ENCODE measurements around the gene GPR89B.
"Not testable (repeated sequence)": the region's sequence is repeated elsewhere in the genome, so short reads cannot be mapped to it uniquely, and the experiment has no call there.

The GPR89B gene

DNA sequence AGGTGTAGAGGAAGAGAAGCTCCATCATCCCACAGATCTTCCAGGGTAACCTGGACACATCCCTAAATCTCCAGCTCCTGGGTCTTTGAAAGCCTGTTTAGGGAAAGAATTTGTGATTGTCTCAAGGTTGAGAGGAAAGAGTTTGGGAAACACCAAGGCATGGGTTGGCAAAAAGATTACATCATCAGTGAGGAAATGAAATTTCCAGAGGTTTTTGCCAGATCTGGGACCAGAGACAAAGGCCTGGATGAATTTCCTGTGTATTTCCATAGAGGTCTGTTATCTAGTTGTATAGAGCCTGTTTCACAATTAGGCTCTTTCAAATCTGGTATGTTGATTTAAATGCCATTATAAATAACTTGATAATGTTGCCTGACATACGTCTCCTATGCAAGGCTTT, 82.3 kb downstream of the GPR89B start:
- Histone ChIP-seq H3K27me3 (peaks cover 20% of the 10 kb centered on the region), H3K4me1 (peaks cover 9% of the 10 kb centered on the region), H3K4me2 (0 out of 2 replicates have a peak overlapping the region, but pooled peaks have one; percentile 13), H3K36me3 (no peaks in the 10 kb centered on the region), H3K9ac (no peak overlapping the region), H4K20me1 (no peaks in the 10 kb centered on the region), H3K4me3 (no peak overlapping the region), H3K9me3 (peaks cover 12% of the 10 kb centered on the region), H3K27ac (no peak overlapping the region)
- no peak for TF ChIP-seq Cebpa-rat (IDR thresholded peaks at IDR 0.05)

- not testable (repeated sequence) for H3K4me1 ChIP-seq, H4K20me1 ChIP-seq, H3K27ac ChIP-seq, H3K4me2 ChIP-seq, H3K9ac ChIP-seq, H3K36me3 ChIP-seq, H3K4me3 ChIP-seq
- H3K9me3 ChIP-seq = peaks cover 12% of the 10 kb centered on the region
- peaks cover 20% of the 10 kb centered on the region for H3K27me3 ChIP-seq
Measured at GRCh38 chr1:148013177-148014144, 85.2 kb downstream of the GPR89B start.

GRCh38 chr1:148014289-148015200, 86.3 kb downstream of the GPR89B start:
- H3K4me2 ChIP-seq, H3K9ac ChIP-seq, H3K36me3 ChIP-seq, H3K4me3 ChIP-seq, H3K27ac ChIP-seq, H4K20me1 ChIP-seq, H3K4me1 ChIP-seq: not testable (repeated sequence)
- H3K27me3 ChIP-seq = peaks cover 20% of the 10 kb centered on the region
- H3K9me3 ChIP-seq = peaks cover 12% of the 10 kb centered on the region

DNA sequence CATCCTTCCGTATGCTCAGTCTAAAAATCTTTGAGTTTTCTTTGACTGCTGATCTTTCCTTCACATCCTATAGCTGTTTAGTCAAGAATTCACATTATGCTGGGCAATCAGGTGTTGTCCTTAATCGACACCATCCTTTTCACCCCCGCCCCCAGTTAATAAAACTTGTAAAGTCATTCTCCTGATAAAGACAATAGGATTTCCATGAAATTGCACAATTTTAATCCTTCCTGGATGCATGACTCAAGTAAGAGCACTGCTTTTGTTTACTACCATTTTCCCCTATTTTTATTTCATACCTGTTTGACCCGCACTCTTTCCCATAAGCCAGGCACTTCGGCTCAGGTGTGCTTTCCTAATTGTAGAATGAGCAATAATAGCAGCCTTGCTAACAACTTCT, 96.7 kb downstream of the GPR89B start:
- not testable (repeated sequence) for H3K4me2 ChIP-seq, H3K27ac ChIP-seq, H3K4me3 ChIP-seq, H3K36me3 ChIP-seq, H3K4me1 ChIP-seq, H4K20me1 ChIP-seq, H3K27me3 ChIP-seq, H3K9me3 ChIP-seq, H3K9ac ChIP-seq

- H3K9me3 ChIP-seq, H3K4me2 ChIP-seq, H3K27me3 ChIP-seq, H4K20me1 ChIP-seq, H3K36me3 ChIP-seq, H3K27ac ChIP-seq, H3K9ac ChIP-seq, H3K4me1 ChIP-seq, H3K4me3 ChIP-seq: not testable (repeated sequence)
Measured at GRCh38 chr1:148027004-148027403, 98.8 kb downstream of the GPR89B start.

GRCh38 chr1:148032247-148032646, 104.0 kb downstream of the GPR89B start:
- H3K9ac ChIP-seq, H3K4me2 ChIP-seq, H3K9me3 ChIP-seq, H3K27ac ChIP-seq, H3K4me1 ChIP-seq, H4K20me1 ChIP-seq, H3K27me3 ChIP-seq, H3K4me3 ChIP-seq, H3K36me3 ChIP-seq: not testable (repeated sequence)

- not testable (repeated sequence) for H3K9me3 ChIP-seq, H3K4me2 ChIP-seq, H4K20me1 ChIP-seq, H3K36me3 ChIP-seq, H3K4me3 ChIP-seq, H3K9ac ChIP-seq, H3K4me1 ChIP-seq, H3K27ac ChIP-seq
- H3K27me3 ChIP-seq = peaks cover 13% of the 10 kb centered on the region; the same call in 1 of the 2 replicates
Measured at GRCh38 chr1:148032690-148033089, 104.5 kb downstream of the GPR89B start.

GRCh38 chr1:148033147-148033546, 104.9 kb downstream of the GPR89B start:
- H3K4me3 ChIP-seq, H3K9ac ChIP-seq: not testable (repeated sequence)

GRCh38 chr1:148037850-148038461, 109.7 kb downstream of the GPR89B start:
- H3K4me1 ChIP-seq, H3K4me3 ChIP-seq, H3K9me3 ChIP-seq, H3K27ac ChIP-seq, H3K9ac ChIP-seq, H4K20me1 ChIP-seq, H3K36me3 ChIP-seq: not testable (repeated sequence)
- Histone ChIP-seq H3K4me2 (peak overlapping the region; percentile 54), H3K27me3 (peaks cover 28% of the 10 kb centered on the region)

More at GRCh38 chr1:148033147-148033546, 104.9 kb downstream of the GPR89B start:
- H3K9me3 ChIP-seq, H4K20me1 ChIP-seq, H3K4me1 ChIP-seq, H3K36me3 ChIP-seq, H3K4me2 ChIP-seq, H3K27ac ChIP-seq: not testable (repeated sequence)
- peaks cover 16% of the 10 kb centered on the region; the same call in 1 of the 2 replicates for H3K27me3 ChIP-seq

- Histone ChIP-seq H3K4me2 (peak overlapping the region; percentile 54), H3K27me3 (peaks cover 28% of the 10 kb centered on the region), H3K4me3 (peak overlapping the region; percentile 54)
- H3K9ac ChIP-seq, H3K9me3 ChIP-seq, H4K20me1 ChIP-seq, H3K4me1 ChIP-seq, H3K36me3 ChIP-seq, H3K27ac ChIP-seq: not testable (repeated sequence)
Measured at GRCh38 chr1:148038462-148039333, 110.5 kb downstream of the GPR89B start.
